ENCODE results near the gene KCNK1. TPM values are rescaled to one million over a fixed set of nuclear protein-coding genes. Genes with fewer than 3 reads are reported as not detected.
"Not testable (repeated sequence)": the region's sequence is repeated elsewhere in the genome, so short reads cannot be mapped to it uniquely, and the experiment has no call there.

KCNK1 gene
- total RNA-seq, 2 donors from 2014 or later: 42.3 to 54.2 TPM

GRCh38 chr1:233668725-233669294 is 54.9 kb downstream of the KCNK1 start:
- Histone ChIP-seq H3K27me3 (no peaks in the 10 kb centered on the region), H3K4me3 (no peak overlapping the region), H3K9me3 (no peaks in the 10 kb centered on the region), H3K36me3 (peaks cover 17% of the 10 kb centered on the region), H3K27ac (peak overlapping the region; percentile 83 to 93), H3K4me1 (peaks cover 0 to 12% of the 10 kb centered on the region in 2 donors)
- TF ChIP-seq CTCF (IDR thresholded peaks at IDR 0.05): no peak
- DNase-seq (ENCODE audit: low spot score): peak; percentile 62

- not testable (repeated sequence) for H3K9me3 ChIP-seq; H3K4me3 ChIP-seq; H3K4me1 ChIP-seq; H3K27me3 ChIP-seq; DNase-seq (ENCODE audit: low spot score)
- peaks cover 17% of the 10 kb centered on the region for H3K36me3 ChIP-seq
- H3K27ac ChIP-seq: peak overlapping the region; percentile 83 to 93
Measured at GRCh38 chr1:233670363-233670762, 56.5 kb downstream of the KCNK1 start.

- H3K4me3 ChIP-seq: no peak overlapping the region
- peaks cover 0 to 10% of the 10 kb centered on the region in 2 donors for H3K4me1 ChIP-seq
- peak overlapping the region; percentile 83 to 93 for H3K27ac ChIP-seq
- peaks cover 17% of the 10 kb centered on the region for H3K36me3 ChIP-seq
- DNase-seq (ENCODE audit: low spot score): no peak
- no peaks in the 10 kb centered on the region for H3K9me3 ChIP-seq
- H3K27me3 ChIP-seq: no peaks in the 10 kb centered on the region
- no peak for TF ChIP-seq CTCF (IDR thresholded peaks at IDR 0.05)
Measured at GRCh38 chr1:233671286-233671685, 57.4 kb downstream of the KCNK1 start.

- peaks cover 9% of the 10 kb centered on the region for H3K36me3 ChIP-seq
- no peak overlapping the region for H3K4me3 ChIP-seq
- H3K27me3 ChIP-seq: no peaks in the 10 kb centered on the region
- no peak for DNase-seq (ENCODE audit: low spot score)
- no peaks in the 10 kb centered on the region for H3K9me3 ChIP-seq
- TF ChIP-seq CTCF (IDR thresholded peaks at IDR 0.05): no peak
- peak overlapping the region; percentile 71 to 93 for H3K27ac ChIP-seq
- peaks cover 0 to 10% of the 10 kb centered on the region in 2 donors for H3K4me1 ChIP-seq
Measured at GRCh38 chr1:233672732-233673131, 58.8 kb downstream of the KCNK1 start.

GRCh38 chr1:233673261-233673946 is 59.5 kb downstream of the KCNK1 start:
- no peak for DNase-seq (ENCODE audit: low spot score)

More at GRCh38 chr1:233673261-233673946, 59.5 kb downstream of the KCNK1 start:
- no peak for TF ChIP-seq CTCF (IDR thresholded peaks at IDR 0.05)
- Histone ChIP-seq H3K27ac (peak overlapping the region; percentile 71 to 93), H3K36me3 (peaks cover 9% of the 10 kb centered on the region), H3K4me3 (no peak overlapping the region), H3K4me1 (peaks cover 0 to 13% of the 10 kb centered on the region in 2 donors), H3K9me3 (no peaks in the 10 kb centered on the region), H3K27me3 (no peaks in the 10 kb centered on the region)
